ENCODE data around the gene DCHS2.

GRCh38 chr4:154315741-154316140, 175.9 kb downstream of the DCHS2 start:
- TF ChIP-seq CTCF (conservative IDR thresholded peaks at IDR 0.05) (no peak), EZH2 (IDR thresholded peaks at IDR 0.05; ENCODE audit: low read depth) (no peak)
